ENCODE results near the gene RIC8A.

Gene RIC8A

DNA sequence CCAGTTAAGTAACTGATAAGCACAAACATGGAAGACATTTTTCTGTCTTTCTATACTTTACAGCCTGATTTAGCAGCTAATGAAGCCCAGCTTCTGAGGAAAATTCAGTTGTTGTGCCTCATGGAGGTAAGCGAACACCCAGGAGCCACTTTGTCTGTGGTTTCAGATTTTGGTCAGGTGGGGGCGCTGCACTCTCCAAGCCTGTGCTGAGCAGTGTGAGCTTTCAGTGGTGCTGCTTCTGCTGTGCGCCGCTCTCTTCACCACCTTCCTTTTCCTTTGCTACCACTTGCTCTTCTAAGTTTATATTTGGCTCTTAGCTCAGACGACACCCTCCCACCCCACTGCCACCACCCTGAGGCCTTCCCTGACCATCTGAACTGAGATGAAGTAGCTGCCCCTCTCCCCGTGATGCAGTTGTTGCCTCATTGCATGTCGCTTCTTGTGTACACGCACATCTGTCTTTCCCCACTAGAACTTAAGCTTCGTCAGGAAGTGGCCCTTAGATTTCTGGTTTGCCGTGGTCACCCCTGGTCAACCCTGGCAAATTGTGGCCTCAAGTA lies 43.3 kb downstream of the RIC8A start:
- DNase-seq = peak; percentile 71

DNA sequence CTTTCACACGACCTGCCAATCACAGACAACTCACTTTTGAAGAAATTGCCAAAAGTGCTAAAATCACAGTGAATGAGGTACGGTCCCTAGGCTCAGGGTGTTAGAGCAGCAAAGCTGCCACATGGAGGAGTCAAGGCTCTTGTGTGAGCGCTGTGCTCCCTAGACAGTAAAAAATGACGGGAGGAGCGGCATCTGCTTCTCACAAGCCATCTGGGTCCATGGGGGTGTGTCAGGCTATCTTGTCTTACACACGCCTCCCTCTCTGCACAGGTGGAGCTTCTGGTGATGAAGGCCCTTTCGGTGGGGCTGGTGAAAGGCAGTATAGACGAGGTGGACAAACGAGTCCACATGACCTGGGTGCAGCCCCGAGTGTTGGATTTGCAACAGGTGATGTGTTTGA lies 44.0 kb downstream of the RIC8A start:
- DNase-seq = no peak

DNA sequence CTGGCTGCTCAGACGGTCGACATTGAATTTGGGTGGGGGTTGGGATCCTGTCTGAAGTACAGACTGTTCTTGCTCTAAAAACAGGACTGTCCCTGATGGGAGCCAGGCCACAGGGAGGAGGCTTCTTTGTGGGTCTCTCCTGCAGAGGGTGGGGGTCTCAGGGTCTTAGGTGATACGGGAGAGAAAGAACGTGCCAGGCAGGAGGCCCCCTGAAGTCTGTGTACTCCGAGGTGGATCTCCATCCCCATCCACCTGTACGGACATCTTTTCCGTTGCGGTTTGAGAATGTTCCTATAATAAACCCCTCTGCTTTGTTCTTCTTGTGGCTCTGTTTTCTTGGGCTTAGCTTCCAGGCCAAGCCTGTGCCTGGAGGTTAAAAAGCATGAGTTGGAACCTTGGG lies 45.2 kb downstream of the RIC8A start:
- no peak for DNase-seq

DNA sequence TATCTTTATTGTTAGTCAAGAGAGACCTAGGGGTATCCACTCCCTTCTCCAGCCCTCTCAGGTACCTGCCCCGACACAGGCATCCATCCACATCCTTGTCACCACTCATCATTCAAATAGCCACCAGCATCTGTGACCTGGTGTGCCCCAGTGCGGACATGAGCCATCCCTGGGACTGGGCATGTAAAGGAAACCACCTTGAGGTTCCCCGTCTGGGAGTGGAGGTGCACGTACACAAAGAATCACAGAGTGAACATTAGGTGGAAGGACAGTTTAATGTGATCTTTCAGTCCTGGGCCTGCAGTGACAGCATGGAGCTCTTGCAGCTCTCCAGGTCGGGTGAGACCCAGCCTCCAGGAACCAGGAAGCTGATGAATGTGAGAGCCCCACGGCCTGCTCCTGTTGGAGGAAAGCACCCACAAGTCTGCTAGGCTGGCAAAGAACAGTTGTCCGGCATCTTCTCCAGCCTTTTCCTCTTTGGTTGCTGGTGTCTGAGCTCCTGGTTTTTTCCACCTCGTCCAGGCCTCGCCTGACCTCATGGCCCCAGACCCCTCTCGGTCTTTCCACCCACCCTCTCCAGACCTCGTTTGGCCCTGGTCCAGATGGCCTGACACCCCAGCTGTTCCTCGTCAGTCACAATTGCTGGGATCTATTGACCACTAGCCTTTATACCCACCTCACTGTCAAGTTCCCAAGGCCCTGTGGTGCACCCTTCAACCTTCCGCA lies 45.8 kb downstream of the RIC8A start:
- no peak for DNase-seq

DNA sequence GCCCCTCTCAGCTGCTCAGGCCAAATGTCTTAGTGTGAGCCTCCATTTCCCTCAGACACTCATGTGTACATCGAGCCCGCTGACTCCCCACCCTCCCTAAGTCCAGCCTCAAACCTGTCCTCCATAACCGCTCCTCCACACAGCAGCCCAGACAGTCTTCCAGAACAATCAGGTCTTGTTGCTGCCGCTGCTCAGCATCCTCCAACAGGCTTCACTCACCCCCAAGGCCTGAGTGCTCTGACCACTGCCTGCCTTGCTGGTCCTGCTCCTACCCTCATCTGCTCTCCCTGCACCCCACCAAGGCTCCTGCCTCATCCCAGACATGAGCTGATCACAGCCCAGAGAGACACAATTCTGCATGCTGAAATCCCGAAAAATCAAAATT lies 46.4 kb downstream of the RIC8A start:
- DNase-seq = no peak

DNA sequence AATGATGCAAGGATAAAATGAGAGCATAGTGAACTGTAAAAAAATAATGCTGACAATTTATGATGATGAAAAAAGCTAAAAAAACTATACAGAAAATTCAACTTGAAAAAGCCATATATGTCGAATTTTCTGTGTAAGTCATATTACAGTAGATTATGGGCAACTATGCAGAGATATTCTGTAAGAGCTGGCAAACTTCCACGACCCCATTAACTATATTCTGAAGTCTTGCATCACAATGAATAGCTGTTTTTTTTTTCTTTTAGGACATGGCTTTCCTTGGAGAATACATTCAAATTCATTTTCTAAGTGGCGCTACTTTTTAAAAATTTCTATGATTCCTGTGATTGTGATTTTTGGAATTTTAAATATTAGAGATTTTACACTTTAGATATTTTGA lies 47.7 kb downstream of the RIC8A start:
- DNase-seq = no peak

DNA sequence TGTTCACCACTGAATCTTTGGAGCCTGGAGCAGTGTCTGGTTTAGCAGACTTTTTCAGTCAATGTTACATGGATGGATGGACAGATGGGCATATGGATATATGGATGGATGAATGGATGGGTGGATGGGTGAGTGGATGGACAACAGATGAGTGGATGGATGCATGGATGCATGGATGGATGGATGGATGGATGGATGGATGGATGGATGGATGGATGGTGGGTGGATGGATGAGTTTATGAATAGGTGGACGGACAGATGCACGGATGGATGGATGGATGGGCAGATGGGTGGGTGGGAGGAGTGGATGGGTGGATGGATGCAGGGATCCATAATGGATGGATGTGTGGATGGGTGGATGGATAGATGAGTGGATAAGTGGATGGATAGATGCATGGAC lies 48.3 kb downstream of the RIC8A start:
- DNase-seq = no peak

DNA sequence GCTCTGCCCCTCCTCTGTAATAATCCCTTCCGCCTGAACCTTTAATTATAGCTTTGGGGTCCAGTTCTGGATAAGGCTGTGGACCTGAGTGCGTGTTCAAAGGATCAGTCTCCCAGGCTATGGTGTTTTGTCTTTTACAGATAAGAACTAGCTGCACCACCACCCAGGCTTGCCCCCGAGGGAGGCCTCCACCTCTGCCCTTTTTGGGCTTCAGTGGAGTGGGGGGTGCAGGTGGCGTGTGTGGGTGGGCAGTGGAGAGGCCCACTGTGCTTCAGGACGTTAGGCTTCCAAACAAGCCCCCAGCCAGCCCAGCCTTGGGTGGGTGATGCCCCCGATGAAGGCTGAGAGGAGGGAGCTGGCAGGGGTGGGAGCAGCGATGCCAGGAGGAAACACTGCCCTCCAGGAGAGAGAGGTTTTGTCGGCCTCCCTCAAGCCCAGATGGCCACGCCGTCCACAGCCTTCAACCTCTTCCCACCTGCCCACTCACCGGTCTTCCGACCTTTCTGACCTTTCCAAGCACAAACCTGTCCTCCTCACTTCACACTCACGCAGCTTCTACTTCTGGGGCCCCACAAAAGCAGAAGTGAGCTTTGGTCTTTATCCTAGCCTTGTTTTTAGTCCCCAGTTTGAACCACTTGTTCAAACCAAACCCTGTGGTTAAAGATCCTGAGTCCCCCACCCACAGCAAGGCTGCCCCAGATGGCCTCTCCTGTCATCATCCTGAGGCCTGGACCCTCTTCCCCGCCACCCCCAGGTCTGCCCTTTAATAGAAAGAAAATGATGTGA lies 49.6 kb downstream of the RIC8A start:
- DNase-seq = no peak

DNA sequence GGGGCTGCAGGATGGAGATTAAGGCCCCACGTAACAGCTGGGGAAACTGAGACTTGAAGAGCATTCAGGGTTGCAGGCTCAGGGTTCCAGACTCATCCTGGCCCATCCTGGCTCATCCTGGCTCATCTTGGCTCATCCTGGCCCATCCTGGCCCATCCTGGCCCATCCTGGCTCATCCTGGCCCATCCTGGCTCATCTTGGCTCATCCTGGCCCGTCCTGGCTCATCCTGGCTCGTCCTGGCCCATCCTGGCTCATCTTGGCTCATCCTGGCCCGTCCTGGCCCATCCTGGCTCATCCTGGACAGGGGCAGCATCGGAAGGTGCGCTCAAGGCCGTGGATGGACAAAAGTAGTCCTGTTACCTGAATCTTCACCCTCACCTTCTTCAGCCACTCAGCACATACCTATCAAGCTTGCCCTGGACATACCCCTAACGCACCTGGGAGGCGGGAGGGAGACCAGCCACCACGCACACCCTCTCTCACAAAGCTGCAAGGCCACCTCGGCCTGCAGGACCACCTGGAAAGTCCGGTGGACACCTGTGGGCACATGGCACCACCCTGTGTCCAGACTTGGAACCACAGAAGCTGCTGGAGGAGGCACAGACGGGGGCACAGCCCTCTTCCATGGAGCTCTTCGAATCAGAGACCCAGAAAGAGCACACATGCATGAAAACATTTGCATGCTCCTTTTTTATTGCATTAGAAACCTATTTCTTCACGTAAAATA lies 50.4 kb downstream of the RIC8A start:
- no peak for DNase-seq

DNA sequence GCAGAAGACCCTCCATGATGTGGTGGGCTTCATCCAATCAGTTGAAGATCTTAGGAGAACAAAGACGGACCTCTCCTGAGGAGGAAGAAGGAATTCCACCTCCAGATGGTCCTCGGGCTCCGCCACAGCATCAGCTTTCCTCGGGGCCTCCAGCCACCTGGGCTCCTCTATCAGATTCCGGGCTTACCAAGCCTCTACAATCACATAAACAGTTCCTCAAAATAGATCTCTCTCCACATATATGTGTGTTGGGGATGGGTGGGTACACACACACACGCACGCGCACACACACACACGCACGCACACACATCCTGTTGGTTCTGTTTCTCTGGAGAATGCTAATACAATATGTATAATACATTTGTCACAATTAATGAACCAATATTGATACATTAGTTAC lies 51.9 kb downstream of the RIC8A start:
- DNase-seq = no peak

DNA sequence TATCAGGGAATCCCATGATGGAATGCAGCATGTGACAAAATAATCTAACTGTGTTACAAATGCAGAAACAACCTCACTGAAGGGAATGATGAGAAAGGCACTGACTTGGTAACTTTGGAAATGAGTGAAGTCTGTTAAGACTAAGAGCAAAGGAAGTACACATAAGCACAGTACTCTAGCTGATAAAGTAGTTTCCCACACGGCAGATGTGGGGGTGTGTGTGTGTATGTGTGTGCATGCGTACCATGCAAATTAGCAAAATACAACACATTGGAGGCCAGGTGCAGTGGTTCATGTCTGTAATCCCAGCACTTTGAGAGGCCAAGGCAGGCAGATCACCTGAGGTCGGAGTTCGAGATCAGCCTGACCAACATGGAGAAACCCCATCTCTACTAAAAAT lies 54.1 kb downstream of the RIC8A start:
- no peak for DNase-seq
